GM19193 (cell line): ENCODE data around the gene NOL3.

Source experiments
- POLR2A ChIP-seq: IDR thresholded peaks from 4 replicates; pipeline ENCODE4 v1.6.1; 2011; ENCODE audit not compliant: insufficient read depth, insufficient read length; ENCODE audit errors: extremely low read depth

Gene NOL3

DNA sequence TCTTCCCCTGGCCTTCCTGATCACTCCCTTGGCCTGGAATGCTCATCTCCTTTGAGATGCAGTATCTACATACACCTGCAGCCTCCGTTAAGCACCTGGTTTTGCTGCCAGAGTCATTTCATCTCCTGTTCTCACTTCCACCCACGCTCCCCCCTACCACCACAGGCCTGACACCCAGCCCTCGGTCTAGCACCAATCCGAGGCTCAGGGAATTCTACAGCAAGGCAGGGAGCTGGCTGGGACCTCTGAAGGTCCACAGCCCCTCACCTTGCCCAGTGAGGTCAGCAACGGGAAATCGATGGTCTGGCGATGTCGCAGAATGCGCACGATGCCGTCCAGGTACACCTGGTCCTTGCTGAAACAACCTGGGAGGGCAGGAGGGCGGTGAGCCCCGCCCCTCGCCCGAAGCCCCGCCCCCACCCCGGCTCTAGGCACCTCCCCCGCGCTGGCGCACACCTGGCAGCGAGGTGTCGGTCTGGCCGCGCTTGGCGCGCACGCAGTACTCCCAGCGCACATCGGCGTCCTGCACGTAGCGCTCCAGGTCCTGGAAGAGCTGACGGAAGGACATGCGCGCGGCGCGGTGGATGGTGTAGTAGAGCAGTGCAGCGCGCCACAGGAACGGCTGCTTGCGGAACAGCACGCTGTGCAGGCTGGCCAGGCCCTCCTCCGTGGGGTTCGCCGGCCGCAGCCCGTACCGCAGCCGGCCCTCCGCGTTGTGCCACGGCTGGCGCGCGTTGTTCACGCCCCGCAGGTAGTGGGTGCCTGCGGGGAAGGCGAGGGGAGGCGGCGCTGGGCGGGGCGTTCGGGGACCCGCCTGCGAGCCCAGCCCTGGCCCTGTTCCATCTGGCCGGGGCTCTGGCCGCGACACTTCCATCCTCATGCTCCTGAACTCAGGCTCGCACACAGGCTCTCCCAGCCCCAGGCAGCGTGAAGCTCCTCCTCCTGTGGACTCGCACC is 7.7 kb downstream of the NOL3 start:
- TF ChIP-seq POLR2A, result no peak

DNA sequence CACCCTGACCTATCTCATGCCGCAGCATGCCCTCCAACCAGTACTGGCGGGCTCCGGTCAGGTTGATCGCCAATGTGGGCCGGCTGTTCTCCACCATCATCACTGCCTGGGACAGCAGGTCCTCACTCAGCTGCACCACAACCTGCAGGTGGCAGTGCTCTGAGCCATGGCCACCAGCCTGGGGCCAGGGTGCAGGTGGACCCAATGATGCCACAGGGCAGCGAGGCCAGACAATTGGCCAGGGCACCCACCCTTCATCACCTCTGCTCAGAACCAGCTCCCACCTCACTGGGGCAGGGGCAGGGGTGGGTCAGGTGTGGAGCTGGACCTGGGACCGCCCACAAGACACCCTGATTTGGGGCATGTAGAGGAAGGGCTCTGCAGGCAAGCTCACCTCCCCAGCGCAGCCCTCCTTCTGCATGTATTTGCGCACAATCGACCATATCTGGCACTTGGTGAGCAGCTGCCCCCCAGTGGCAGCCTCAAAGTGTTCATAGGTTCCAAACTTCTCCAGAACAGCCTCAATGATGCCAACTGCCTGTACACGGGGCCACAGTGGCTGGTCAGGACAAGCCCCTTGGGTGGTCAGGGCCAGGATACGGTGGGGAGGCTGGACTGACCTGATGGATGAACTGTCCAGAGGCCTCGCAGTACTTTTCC is 9.2 kb downstream of the NOL3 start:
- TF ChIP-seq POLR2A, result no peak

DNA sequence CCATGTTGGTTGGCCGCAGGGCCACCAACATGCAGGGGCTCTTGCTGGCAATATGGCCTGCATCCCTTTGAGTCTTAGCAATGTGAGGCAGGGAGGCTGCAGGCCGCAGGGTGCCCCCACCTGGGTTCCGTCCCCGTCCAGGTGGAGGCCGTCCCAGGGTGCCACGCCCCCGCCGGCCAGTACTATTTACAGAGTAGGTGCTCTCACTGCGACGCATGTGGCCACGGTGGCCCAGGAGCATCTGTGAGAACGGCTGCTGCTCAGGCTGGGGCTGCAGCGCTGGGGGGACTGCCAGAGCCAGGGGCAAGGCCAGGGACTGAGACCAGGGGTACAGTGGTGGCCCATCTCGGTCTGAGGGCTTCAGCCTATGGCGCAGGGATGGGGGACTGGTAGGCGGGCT is 9.8 kb downstream of the NOL3 start:
- TF ChIP-seq POLR2A, result no peak

DNA sequence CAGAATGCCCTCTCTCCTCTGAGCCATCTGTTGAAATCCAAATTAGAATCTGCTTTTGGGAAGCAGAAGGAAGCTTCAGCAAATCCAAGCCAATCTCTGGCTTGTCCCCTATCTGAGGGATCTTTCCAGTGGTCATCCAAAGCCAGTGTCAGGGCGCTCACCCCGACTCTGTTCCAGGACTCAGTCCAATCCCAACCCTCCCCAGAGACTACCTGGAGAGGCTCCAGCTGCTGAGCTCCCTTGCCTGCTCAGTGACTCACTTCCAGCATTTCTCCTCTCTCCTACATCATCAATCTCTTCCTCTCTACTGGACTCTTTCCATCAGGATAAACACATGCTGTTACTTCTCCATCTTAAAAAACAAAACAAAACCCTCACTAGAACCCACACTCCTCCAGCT is 11.0 kb downstream of the NOL3 start:
- TF ChIP-seq POLR2A, result no peak

DNA sequence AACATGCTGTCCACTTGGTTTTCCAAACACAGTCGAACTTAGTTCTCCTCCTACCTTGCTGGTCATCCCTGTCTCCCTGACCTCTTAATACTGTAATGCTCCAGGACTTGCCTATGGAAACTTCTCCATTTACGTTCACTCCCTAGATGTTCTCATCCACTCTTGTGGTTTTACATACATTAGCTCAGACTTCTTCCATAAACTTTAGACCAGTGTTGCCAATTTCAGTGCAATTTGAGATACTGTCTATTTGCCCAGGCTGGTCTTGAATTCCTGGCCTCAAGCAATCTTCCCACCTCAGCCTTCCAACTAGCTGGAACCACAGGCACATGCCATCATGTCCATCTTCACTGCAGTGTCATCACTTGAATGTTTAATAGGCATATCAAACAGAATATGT is 11.9 kb downstream of the NOL3 start:
- no peak for TF ChIP-seq POLR2A

DNA sequence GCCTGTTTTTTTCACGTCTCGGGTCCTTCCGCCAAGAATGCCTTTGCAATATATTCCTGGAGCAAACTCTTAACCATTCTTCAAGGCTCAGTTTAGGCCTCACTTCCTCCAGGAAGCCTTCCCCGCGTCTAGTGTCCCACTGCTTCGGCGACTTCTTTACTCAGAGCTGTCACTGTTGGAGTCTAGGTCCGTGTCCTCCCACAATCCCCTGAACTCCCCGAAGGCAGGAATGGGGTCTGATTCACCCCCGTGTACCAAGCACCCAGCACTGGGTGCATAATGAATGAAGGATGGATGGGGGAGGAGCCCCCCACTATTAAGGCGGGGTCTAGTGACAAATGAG is 12.9 kb downstream of the NOL3 start:
- TF ChIP-seq POLR2A, result peak; percentile 51

DNA sequence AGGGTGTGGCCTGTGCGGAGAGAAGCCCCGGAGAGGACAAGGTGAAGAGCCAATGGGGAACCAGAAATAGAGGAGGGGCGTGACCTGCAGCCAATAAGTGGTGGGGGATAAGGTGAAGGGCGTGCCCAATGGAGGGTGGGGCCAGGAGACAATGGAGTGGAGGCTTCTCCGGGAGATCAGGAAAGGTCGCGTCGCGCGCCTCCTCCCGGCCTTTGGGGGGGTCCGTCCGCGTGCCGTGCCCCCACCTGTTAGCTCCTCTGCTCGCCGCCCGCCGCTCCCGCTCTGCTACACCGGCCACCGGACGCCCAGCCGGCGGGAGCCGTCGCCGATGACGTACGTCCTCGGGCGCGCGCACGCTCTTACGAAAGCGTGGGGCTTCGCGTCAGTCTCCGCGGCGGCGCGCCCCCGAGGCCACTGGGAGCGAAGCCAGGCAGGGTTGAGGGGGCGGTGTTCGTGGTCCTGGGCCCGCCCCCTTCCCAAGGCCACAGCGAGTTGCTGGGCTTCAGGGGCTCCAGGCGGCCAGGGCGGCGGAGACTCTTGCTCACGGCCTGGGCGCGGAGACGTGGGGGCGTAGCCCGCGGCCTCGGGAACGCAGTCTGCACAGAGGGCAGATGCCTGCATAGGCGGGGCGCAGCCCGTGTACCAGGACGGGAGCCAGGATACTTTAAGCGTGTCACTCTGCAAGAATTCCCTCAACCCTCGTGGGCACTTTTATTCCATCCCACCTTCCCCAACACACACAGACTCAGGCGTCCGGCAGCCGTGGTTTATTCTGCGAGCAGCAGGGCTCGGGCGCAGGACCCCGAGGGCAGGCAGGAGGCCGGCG is 13.5 kb downstream of the NOL3 start, which contains the start of gene MATCAP1:
Gene MATCAP1, minus strand, starts transcription at position 337 of the 826 bp plus-strand sequence. CDS start 3,353 bp downstream, outside the sequence.
- peak; percentile 58 for TF ChIP-seq POLR2A

DNA sequence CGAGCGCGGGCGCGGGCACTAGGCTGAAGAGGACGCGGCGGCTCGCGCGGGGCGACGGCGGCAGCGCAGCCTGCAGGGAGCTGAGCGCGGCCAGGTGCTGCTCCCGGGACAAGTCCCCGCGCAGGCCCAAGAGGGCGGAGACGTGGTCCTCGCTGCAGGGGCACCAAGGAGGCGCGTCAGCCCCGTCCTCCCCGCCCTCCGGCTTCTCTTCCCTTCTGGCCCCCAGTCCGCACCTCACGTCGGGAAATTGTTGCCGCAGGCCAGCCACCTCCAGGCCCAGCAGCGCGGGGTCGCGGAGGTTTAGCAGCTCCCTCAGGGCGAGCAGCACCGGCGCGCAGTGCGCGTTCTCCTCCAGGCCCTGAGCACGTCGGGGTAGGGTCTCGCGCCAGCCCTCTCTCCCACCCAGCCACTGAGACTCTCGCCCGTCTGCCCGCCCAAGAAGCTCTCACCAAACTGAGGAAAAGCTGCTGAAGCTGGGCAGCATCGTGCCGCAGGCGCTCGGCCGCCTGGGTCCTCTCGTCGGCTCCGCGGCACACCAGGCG is 14.2 kb downstream of the NOL3 start:
- no peak for TF ChIP-seq POLR2A

DNA sequence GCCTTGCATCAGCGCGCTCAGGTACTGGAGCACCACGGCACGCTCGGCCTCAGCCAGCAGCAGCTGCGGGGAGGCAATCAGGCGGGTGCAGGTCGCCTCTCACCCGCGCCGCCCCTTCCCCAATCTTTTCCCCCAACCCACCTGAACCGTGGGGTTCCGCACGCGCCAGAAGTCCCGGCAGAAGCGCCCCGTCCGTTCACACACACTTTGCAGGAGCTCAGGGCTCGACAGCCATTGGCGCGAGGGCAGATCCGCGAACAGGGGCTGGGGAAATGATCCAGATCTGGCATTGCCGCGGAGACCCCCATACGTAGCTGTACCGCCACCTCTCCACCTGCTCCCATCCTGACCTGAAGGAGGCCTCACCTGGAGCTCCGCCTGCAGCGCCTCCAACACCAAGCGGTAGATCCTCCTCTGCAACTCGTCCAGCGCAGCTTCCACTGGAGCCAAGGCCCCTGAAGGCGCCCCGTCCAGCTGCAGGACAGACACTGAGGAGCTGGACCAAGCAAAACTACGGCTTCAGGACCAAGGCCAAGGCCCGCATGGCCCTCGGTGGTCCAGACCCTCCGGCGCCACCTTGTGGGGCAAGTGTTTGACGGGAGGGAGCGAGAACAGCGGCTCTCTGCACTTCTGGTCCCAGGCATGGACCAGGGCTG is 14.8 kb downstream of the NOL3 start:
- TF ChIP-seq POLR2A, result no peak

DNA sequence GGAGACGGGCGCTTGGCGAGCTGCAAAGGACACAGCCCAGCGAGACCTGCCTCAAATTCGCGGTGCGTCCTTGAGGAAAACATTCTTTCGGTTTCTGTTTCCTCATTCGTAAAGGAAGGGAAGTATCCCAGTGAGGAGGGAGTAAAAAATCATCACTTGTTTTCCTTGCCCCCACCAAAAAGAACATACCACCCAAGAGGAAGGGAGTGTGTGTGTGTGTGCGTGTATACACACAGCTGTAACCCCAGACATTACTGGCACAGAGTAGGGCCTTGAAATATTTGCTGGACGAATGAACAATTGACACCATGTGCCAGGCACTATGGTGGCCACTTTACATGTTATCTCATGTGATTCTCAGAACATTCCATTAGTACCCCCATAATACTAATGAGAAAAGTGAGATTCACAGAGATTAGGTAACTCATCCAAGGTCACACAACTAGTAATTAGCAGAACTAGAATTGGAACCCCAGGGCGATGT is 15.4 kb downstream of the NOL3 start:
- TF ChIP-seq POLR2A, result no peak

DNA sequence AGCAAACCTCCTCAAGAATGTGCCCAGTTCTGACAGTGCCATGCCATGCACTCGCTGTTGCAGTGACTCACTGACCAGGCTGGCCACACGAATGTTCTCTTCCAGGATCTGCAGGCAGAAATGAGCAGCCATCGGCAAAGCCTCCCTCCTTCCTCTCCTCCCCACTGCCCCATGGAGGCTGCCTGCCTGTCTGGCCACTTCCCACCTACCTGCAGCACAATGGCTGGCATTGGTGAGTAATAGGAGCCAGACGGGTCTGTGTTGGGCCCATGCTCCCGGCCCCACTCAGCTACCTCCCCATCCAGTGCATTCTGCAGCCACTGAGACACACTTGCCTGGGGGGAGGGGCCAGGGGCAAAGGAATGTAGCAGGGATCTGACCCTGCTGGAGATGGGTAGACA is 16.2 kb downstream of the NOL3 start:
- TF ChIP-seq POLR2A, result no peak

DNA sequence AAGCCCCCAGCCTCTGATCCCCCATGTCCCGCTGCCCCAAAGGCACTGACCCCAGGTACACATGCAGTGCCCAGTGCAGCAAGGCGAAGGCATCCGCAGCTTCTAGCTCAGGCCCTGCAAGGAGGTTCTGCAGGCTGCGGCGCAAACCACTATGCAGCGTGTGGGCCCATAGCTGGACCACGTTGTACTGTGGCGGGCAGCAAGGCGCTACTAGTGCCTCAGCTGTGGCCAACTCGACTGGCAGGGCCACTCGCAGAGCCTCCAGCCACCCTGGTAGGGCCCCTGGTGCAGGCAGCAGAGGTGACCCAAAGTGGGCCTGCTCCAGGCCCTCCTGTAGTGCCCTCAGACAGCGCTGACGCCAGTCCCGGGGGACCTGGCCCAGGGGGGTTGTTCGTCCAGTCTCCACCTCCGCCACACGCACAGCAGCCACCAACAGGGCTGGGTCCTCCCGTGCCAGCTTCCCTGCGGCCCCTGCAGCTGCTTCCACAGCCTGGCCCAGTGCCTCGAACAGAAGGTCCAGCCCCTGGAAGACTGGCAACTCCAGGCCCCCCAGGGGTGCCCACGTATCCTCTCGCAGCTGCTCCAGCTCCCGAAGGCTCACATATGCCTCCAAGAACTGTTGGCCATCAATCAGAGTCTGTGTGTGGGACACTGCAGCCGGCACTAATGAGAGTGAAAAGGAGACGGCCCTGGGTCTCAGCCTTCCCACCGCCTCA is 17.0 kb downstream of the NOL3 start:
- TF ChIP-seq POLR2A, result no peak

DNA sequence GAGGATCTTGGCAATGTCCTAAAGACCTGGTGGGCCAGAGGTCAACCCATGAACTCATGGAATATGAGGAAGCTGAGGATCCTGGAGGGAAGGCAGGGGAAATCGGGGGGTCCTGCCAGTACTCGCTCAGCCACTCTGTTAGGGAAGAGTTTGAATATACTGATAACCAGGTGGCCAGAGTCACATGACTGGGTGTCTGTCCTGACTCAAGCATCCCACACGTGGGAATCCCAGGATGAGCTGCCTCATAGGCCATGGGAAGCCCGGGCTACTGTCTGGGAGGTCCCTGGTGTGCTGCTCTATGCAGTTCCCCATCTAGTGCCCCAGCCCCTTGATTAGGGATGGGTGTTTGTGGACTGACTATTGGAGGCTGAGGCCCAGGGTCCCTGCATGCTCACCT is 18.0 kb downstream of the NOL3 start:
- no peak for TF ChIP-seq POLR2A

DNA sequence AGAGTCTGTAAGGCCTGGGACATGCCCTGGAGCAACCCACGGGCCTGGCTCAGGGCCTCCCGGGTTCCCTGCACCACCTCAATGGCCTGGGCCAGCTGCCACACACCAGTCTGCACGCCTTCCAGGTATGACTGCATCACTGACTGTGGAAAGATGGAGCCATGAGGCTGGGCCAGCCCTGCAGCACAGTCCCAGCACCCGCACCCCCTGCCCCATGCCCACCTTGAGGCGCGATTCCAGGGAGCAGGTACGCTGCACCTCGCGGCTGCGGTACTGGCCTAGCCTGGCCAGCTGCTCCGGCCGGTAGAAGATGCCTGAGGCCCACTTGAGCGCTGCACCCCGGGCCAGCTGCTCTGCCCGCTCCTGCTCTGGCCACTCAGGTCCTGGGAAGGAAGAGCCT is 18.5 kb downstream of the NOL3 start:
- no peak for TF ChIP-seq POLR2A

DNA sequence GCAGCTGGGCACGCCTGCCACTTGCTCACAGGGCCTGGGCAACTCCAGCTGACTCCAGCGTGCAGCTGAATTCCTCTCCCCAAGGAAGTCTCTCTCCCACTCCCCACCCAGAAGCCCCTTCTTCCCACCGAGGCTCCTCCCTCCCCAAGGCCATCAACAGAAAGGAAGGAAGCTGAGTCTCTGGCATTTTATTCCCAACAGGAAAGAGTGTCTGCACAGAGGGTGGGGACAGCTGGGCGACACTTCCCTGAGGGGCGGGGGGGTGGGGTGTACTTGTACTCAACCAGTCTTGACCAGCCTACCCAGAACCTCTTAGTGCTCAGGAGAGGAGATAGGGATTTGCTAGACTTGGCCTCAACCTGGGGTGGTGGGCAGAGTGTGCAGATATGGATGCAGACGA is 19.7 kb downstream of the NOL3 start, which contains the start of gene EXOC3L1:
Gene EXOC3L1, minus strand, starts transcription at position 96 of the 400 bp plus-strand sequence. CDS start 460 bp downstream, outside the sequence.
- no peak for TF ChIP-seq POLR2A
